GM21723 (cell line): ENCODE results near the gene FARP1.
"Not testable (repeated sequence)": the region's sequence is repeated elsewhere in the genome, so short reads cannot be mapped to it uniquely, and the experiment has no call there.

ENCODE experiments used
- ATAC-seq: cut with Tn5 transposase; IDR thresholded peaks from one replicate; pipeline ENCODE4 v1.9.1; 2021; ENCODE audit warnings: mild to moderate bottlenecking, moderate library complexity; ENCODE audit not compliant: unreplicated experiment

FARP1 gene

DNA sequence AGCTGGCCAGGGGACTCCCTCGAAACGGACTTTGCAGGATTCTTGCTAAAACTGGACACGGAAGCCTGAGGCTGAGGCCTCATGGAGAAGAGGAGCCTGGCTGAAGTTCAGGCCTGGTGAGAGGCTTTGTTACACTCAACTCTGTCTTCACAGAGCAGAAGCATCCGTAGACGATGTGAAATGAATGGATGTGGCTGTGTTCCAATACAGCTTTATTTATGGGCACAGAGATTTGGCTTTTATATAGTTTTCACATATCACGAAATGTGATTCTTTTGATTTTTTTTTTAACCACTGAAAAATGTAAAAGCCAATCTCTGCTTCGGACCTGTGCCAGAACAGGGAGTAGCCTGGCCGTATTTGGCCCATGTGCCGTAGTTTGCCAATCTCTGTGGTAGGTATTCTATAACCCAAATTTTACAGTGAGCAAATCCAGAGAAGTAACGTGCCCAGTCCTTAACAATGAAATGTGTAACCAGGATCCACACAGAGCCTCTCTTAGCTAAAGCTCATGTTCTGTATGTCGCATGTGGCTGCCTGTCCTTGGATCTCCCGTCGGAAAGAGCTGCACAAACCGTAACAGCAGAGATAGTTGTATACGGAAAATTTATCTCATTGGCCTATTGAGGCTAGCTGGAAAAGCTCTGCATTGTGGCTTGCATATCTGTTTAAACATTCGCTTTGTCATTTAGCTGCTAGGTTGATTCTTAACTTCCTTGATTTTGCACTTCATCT is 205.7 kb downstream of the FARP1 start:
- ATAC-seq = no peak

DNA sequence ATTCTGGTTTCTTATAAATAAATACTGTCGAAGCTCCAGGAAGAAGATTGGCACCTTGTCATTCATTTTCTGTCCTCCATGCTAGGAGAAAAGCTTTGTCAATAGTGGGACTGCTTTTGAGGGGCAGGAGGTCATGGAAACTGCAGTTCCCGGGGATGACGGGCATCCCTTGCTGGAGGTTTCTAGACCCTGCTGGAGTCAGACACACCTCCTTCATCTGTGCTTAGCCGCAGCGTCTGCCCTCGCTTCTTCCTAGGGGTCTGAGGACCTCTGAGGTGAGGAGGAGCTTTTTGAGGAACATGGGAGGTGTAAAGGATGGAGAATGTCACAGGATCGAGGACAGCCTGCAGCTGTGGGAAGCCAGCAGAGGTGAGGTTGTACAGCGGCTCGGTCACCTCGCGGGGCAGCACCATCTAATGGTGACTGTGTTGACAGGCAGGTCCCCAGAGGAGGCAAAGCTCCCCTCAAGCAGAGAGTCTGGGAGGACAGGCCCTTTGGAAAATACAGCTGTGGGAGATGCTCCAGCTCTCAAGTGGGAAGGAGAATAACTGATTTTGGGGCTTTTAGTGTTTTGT is 206.9 kb downstream of the FARP1 start:
- ATAC-seq = no peak

DNA sequence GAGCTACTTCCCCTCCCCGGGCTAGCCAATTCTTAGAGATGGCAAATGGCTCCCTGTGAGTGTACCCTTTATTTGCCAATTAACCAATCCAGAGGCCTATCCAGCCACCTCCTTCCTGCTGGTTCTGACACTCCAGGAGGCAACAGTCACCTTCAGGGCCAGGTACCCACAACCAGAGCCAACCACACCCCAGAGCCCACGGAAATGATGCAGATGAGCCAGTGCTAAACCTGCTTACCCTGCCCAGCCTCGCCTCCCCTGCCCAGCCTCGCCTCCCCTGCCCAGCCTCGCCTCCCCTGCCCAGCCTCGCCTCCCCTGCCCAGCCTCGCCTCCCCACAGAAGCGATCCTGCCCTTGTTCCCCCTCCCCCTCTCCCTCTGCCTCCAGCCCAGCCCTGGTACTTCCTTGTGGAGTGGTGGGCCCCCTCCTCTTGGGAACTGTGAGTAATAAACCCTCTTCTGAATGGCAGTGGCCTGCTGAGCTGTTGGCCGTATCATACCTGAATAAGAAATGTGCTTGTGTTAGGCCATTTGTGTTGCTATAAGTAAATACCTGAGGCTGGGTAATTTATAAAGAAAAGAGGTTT is 207.9 kb downstream of the FARP1 start:
- no peak for ATAC-seq

DNA sequence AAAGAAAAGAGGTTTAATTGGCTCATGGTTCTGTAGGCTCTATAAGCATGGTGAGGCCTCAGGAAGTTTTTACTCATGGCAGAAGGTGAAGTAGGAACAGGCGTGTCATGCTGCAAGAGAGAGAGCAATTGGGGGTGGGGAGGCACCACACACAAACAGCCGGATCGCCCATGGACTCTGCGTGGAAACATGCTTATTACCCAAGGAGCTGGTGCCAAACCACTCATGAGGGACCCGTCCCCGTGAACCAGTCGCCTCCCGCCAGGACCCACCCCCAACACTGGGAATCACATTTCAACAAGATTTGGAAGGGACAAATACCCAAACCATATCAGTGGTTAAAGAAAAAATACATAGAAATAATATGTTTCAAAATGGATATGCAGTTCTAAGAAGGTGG is 208.7 kb downstream of the FARP1 start:
- no peak for ATAC-seq

DNA sequence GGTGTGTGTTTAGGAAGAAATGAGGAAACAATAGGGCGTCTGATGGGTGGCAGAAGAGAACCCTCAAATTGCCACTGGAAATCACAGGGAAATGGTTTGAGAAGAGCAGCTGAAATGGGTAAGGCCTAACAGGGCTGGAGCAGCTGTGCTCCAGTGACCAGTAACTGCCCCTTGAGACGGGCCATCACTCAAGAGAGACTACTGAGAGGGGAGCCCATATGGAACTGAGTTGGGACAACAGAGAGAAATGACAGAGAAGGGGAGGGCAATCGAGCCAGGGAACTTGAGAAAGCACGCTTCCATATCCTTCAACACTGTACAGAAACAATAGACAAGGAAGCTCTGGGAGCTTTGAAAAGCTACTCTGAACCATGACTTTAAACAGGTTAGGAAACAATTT is 209.3 kb downstream of the FARP1 start:
- no peak for ATAC-seq

DNA sequence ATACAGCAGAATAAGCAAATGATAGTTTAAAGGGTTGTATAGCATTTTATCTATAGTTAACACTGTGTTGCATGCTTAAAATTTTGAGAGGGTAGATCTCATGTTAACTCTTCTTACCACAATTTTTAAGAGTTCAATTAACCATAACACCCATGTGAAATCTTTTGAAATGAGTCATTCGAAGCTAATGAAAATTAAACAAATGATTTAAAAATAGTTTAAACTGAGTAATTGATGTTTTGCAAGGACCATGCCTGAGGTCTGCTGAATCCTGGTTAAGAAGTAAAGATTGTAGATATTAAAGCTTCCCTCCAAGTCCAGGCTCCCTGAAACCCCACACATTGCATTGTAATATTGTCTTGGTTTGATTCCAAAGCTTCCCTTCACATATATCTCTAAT is 210.9 kb downstream of the FARP1 start:
- no peak for ATAC-seq

DNA sequence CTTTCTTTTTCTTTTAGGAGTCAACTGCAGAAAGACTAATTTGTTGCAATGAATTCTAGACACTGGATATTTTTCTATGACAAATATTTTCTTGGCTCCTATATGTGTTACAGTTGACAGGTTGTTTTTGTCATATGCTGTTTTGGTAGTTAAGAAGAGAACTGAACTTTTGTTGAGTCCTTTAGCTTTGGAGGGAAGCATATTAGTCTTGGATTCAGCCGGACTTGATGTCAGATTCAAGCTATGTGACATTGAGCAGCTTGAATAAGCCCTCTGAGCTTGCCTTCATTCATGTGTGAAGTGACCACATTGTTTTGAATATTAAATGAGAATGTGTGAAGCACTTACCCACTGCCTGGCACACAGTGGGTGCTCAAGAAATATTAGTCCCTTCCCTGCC is 216.0 kb downstream of the FARP1 start:
- no peak for ATAC-seq

DNA sequence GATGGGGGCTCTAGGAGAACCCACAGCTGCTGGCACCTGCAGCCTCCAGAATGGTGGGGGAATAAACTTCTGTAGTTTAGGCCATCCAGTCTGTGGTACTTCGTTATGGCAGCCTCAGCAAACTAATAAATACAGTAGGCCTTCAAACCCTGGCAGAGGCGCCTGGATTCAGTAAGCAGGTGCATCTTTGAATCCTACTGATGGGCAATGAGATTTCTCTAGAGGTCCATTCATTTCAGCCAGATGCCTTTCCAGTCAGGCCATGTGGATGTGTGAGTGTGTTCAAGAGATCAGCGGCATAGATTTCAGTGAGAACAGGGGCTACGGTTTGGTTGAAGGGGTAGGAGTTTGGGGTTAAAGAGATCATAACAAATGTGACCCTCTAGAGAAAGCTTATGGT is 217.7 kb downstream of the FARP1 start:
- ATAC-seq = no peak

DNA sequence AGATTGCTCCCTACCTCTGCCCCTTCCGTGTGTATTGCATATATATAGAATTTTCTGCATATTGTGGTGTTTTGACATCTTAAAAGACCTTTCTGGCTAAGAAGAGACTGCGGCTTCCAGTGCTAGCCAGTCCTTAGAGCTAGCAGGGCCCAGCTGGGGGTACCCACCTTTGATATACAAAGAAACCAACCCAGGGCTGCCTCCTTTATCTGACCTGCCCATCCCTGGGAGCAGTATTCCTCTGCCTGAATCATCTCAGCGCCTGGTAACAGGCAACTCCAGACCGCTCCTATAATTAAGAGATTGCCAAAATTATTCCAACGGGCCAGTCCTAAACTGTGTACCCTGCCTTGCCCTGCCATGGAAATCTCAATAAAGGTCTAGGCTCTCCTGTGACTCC is 220.4 kb downstream of the FARP1 start:
- ATAC-seq = no peak

DNA sequence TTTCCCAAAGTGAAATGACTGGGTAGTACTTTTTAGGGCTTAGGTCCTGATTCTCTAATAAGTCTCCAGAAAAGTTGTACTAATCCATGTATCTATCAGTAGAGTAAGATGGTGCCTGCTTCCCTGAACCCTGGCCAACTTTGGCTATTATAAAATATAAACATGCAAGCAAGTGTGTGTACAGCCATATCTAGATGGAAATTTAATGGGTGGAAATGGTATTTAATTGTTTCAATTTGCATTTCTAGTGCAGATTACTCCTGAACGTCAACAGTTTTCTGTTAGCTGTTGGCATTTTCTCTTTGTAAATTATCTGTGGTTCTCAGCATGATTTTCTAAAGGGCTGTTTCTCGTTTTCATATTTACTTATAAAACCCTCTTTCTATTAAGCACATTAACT is 221.3 kb downstream of the FARP1 start:
- no peak for ATAC-seq

DNA sequence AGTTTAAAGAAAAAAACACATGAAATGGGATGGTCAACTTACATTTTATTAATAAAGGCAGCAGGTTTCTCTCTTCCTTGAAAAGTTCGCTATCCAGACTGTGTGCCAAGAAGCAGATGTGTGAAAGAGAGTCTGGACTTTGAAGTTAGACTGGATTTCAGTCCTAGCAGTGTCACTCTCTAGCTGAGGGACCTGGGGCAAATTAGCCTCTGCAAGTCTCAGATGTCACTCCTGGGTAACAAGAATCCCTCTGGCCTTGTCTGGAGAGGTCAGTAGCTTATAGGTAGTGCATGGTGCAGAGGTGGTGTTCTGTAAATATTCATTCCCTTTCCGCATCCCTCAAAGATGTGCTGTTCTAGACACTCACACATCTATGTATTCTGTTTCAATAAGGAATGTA is 221.8 kb downstream of the FARP1 start:
- no peak for ATAC-seq

DNA sequence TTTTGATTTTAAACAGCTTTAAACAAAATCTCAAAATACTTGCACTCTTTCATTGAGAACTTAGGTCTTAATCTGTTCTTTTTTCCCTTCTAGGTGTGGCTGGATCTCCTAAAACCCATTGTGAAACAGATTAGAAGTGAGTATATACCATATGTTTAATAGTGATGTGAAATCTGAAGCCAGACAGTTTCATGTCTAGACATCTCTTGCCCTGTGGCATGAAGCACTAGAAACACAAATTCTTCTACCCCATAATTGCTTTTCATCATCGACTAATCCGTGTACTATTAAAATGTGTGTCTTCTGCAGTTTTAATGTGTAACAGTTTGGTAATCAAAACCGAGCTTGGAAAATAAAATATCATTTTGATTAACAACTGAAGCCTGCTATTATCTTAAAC is 222.4 kb downstream of the FARP1 start:
- no peak for ATAC-seq

DNA sequence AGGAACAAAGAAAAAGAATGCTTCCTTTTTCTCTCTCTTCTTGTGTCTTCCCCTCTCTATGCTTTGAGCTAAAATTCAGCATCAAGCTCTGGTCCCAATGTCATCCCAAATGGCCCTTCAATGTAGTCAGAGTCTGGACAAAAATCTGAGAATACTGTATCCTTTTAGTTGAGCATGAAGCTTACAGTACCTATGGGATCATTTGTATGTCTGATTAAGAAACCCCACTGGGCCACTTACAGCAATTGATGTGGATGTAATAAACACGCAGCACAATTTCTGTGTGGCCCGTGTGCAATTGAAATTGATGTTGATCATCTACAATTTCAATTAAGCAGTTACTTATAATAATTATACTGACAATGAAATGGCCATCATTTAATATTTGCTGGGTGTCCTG is 223.1 kb downstream of the FARP1 start:
- no peak for ATAC-seq

DNA sequence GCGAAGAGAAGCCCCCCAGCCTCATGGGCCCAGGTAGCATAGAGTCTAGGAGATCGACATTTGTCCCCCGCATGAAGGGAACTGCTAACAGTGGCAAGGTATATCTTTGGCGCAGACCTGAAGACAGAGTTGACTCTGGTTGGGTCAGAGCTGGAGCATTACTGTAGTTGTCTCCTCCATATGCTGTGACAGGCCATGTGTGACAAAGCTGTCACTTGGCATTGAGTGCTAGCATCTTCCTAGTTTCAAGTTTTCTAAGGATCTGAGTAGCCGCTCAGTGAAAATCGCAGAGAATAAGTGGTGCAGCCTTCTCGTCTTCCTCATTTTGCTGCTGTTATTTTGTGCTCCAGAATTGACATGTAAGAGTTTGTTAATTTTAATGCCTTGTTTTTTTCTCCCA is 223.5 kb downstream of the FARP1 start:
- ATAC-seq = no peak

DNA sequence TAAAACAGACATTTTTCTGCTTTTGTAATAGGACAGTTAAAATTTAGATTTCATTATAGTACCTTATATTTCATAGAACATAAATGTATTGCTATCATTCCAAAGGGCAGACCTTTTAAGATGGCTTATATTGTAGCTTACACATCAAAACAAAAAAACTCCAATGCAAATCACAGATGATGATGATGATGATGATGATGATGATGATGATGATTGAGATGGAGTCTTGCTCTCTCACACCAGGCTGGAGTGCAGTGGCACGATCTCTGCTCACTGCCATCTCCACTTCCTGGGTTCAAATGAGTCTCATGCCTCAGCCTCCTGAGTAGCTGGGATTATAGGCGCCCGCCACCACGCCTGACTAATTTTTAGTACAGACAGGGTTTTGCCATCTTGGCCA is 224.1 kb downstream of the FARP1 start:
- no peak for ATAC-seq

DNA sequence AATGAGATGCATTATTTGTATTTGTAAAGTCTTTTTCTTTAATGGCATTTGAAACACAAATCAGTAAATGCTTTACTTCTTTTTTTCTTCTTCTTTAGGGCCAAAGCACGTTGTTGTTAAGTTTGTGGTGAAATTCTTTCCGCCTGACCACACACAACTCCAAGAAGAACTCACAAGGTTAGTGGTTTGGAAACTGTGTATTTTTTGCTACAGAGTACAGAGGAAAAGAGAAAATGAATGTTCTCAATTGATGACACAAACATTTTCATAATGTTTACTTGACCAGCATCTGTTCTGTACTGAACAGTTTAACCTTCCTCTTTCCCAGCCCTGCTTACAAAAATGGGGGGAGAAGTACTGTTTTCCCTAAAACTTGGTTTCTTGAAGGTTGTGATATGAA is 225.1 kb downstream of the FARP1 start:
- ATAC-seq = no peak

DNA sequence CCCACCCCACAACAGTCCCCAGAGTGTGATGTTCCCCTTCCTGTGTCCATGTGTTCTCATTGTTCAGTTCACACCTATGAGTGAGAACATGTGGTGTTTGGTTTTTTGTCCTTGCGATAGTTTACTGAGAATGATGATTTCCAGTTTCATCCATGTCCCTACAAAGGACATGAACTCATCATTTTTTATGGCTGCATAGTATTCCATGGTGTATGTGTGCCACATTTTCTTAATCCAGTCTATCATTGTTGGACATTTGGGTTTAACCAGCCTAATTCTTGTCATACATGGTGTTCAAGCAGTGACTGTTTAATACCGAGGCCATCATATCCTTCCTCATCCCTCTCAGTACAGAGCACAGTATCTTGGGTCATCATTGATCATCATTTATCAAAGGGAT is 226.6 kb downstream of the FARP1 start:
- ATAC-seq = not testable (repeated sequence)

DNA sequence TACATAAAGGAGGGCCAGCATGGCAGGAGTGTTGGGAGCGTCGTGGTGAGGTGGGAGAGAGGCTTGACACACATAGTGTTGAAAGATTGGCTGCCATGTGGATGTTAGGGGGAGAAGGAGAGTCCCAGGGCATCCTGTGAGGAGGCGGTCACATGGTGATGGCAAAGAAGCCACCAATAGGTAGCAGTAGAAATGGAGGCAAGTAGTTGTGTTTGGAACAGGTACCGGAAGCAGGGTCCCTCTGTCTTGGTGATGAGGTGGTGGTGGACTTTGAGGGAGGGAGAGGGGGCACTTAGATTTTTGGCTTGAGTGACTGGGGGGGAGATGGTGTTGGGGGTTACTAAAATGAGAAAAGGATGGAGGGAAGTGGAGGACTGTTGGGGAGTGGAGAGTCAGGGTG is 227.4 kb downstream of the FARP1 start:
- no peak for ATAC-seq

DNA sequence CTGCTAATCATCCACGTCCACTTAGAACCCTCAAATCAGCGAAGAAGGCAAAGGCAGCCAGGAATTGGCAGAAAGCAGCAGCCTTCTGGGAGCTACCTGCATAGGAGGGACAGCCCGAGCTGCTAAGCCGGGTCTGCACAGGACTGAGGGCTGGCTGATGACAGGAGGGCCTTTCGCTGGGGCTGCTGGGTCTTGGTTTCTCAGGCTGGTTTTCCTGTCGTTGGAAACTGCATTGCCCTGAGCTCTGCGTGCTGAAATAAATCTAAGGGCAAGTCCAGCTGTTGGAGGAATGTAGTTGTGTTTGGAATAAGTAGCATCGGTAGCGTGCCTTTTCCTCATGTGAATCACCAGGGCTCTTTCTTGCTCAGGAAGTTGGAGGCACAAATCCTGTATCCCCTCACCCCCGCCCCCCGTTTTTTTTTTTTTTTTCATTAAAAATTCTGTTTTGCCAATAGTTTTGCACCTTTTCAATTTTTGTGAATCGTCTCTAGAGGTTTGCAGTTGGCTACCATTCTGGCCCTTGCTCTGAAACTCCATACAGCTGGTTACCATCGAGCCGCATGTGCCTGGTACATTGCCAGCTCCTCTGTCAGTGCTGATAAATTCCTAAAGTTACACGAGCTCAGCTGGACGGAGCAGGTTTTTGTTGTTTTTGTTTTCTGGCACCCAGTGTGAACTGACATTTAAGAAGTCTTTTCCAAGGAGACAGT is 228.1 kb downstream of the FARP1 start:
- no peak for ATAC-seq

DNA sequence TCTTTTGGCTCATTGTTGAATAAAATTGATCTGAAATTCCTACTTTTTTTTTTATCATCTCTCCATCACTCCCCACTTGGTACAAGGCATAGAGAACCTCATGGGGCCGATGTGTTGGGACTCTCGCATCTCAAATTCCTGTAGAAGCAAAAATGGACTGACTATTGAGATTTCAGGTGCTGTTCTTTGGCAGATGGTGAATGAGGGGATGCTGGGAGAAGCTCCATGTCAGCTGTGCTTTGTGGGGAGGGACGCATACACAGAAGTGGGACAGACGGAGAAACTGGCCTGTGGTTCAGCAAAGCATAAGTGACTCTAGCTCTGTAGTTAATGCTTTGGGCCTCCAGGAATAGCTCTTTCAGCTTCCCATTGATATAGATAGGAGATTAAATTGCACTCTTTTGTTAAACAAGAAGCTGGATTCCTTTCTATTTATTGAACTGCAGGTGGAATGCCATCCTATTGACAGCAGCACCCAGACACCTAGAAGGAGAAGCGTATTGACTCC is 228.7 kb downstream of the FARP1 start:
- ATAC-seq = no peak

DNA sequence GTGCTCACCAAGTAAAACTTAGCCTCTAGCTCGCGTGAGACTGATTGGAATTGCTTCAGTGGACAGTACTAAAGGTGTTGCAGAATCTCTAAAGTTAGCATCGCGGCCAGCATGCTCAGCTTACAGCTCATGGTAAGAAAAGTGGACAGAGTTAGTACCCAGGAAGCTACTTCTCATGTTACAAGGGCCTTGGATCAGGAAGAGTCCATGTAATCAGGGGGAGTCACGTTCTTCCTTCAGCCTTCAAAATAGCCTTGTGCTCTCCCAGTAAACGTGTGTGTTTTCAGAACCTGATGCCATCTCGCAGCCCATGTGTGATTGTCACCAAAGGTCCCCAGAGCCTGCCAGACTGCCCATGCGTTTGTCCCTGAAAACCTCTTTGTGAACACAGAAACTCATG is 230.0 kb downstream of the FARP1 start:
- no peak for ATAC-seq

DNA sequence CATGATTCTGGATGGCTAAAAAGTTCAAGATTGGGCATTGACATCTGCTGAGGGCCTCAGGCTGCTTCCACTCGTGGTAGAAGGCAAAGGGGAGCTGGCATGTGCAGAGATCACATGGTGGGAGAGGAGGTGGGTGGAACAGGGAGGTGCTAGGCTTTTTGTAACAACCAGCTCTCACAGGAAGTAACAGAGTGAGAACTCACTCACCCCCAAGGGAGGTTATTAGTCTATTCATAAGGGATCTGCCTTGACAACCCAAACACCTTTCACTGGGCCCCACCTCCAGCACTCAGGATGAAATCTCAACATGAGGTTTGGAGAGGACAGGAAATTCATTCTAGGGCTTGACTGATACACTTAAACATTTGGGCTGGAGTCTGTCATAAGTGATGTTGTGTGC is 231.9 kb downstream of the FARP1 start:
- no peak for ATAC-seq
